GM23338 (cell line): ENCODE results near the gene FHIT. TPM values are rescaled to one million over a fixed set of nuclear protein-coding genes. Genes with fewer than 3 reads are reported as not detected.

Experiments used
- ATAC-seq: fragments of 200-7000 bp; cut with Tn5 transposase; 3 replicates; pipeline ENCODE4 v1.9.1; 2020
- DNase-seq: peaks from one replicate; pipeline ENCODE4 v3.0.0-alpha.2; 2015; ENCODE audit warnings: low spot score
- H2AFZ ChIP-seq: fragments of 200-600 bp; sonication (generic); 2 replicates; pipeline ENCODE4 v1.8.0; 2016; ENCODE audit warnings: antibody characterized with exemption, mild to moderate bottlenecking, moderate library complexity
- H3F3A ChIP-seq: fragments of 200-600 bp; sonication (generic); replicated peaks from 2 replicates; pipeline ENCODE4 v1.8.0; 2017; ENCODE audit warnings: antibody characterized with exemption, mixed run types, low read depth
- H3K27ac ChIP-seq: fragments of 200-600 bp; sonication (generic); 2 replicates; pipeline ENCODE4 v1.6.1; 2016; ENCODE audit warnings: low read depth
- H3K27me3 ChIP-seq: fragments of 200-600 bp; sonication (generic); 2 replicates; pipeline ENCODE4 v1.8.0; 2016; ENCODE audit warnings: mild to moderate bottlenecking, mixed run types, moderate library complexity; ENCODE audit not compliant: insufficient read depth
- H3K36me3 ChIP-seq: fragments of 200-600 bp; sonication (generic); 2 replicates; pipeline ENCODE4 v1.8.0; 2016; ENCODE audit warnings: mild to moderate bottlenecking; ENCODE audit not compliant: insufficient read depth
- H3K4me1 ChIP-seq: fragments of 200-600 bp; sonication (generic); 2 replicates; pipeline ENCODE4 v1.8.0; 2016; ENCODE audit warnings: mild to moderate bottlenecking, moderate library complexity; ENCODE audit not compliant: insufficient read depth
- H3K4me2 ChIP-seq: fragments of 200-600 bp; sonication (generic); 2 replicates; pipeline ENCODE4 v1.7.1; 2017; ENCODE audit warnings: mixed run types
- H3K4me3 ChIP-seq: fragments of 200-600 bp; sonication (generic); 2 replicates; pipeline ENCODE4 v1.6.1; 2016; ENCODE audit warnings: mixed run types
- H3K79me2 ChIP-seq: fragments of 200-600 bp; sonication (generic); replicated peaks from 2 replicates; pipeline ENCODE4 v1.8.0; 2017; ENCODE audit warnings: mild to moderate bottlenecking; ENCODE audit not compliant: insufficient read depth
- H3K9me2 ChIP-seq: fragments of 200-600 bp; sonication (generic); 2 replicates; pipeline ENCODE4 v1.8.0; 2017; ENCODE audit not compliant: insufficient read depth
- H4K20me1 ChIP-seq: fragments of 200-600 bp; sonication (generic); replicated peaks from 2 replicates; pipeline ENCODE4 v1.8.0; 2017; ENCODE audit warnings: mild to moderate bottlenecking; ENCODE audit not compliant: insufficient read depth
- H3K27ac Mint-ChIP-seq: 2 replicates; pipeline ENCODE4 v1.8.0; 2020; ENCODE audit warnings: inconsistent platforms, mild to moderate bottlenecking, moderate library complexity, mixed read lengths
- H3K27me3 Mint-ChIP-seq: 3 replicates; pipeline ENCODE4 v1.8.0; 2022; ENCODE audit warnings: low read depth, mild to moderate bottlenecking, moderate library complexity, mixed read lengths, inconsistent platforms; ENCODE audit not compliant: insufficient read depth, poor library complexity
- H3K36me3 Mint-ChIP-seq: 3 replicates; pipeline ENCODE4 v1.8.0; 2021; ENCODE audit warnings: low read depth, mild to moderate bottlenecking, inconsistent platforms, moderate library complexity, mixed read lengths
- H3K4me1 Mint-ChIP-seq: 3 replicates; pipeline ENCODE4 v1.8.0; 2020; ENCODE audit warnings: mild to moderate bottlenecking, inconsistent platforms, mixed read lengths
- H3K4me3 Mint-ChIP-seq: 3 replicates; pipeline ENCODE4 v1.8.0; 2021; ENCODE audit warnings: moderate library complexity, mild to moderate bottlenecking, inconsistent platforms, mixed read lengths
- H3K9me3 Mint-ChIP-seq: 3 replicates; pipeline ENCODE4 v1.8.0; 2020; ENCODE audit warnings: moderate library complexity, mild to moderate bottlenecking, inconsistent platforms, mixed read lengths
- NANOG ChIP-seq: IDR thresholded peaks from 2 replicates; pipeline ENCODE4 v1.6.1; 2016; ENCODE audit warnings: antibody characterized with exemption, borderline replicate concordance
- POLR2AphosphoS5 ChIP-seq: IDR thresholded peaks from 2 replicates; pipeline ENCODE4 v1.6.1; 2016; ENCODE audit warnings: antibody characterized with exemption, low read depth
- STAT1 ChIP-seq: IDR thresholded peaks from one replicate; pipeline ENCODE4 v1.6.1; 2016; ENCODE audit warnings: antibody characterized with exemption; ENCODE audit not compliant: unreplicated experiment
- ZNF462 ChIP-seq: fragments of 250-450 bp; sonication (Bioruptor Pico); IDR thresholded peaks from 2 replicates; pipeline ENCODE4 v1.5.0; 2020; ENCODE audit warnings: mild to moderate bottlenecking, moderate library complexity
- polyA plus RNA-seq: library from polyadenylated mRNA; unstranded; fragments of >200 nt; fragmentation: Nextera tagmentation; extraction: Ambion mirVana; gene quantifications from 2 replicates; pipeline ENCODE4 v1.2.1, GENCODE V29; 2016
- total RNA-seq: library from RNA; depleted of rRNA; stranded (reverse); fragments of >200 nt; shearing (Covaris generic); gene quantifications from 2 replicates; pipeline ENCODE4 v1.2.3, GENCODE V29; 2014

The FHIT gene
- total and polyA plus RNA-seq, 2 experiments from 2014 or later: 3.0 to 8.3 TPM

GRCh38 chr3:60497902-60498301 lies 753.4 kb downstream of the FHIT start (continued):
- TF ChIP-seq ZNF462 (CRISPR knock-in tag): no peak

- no peaks in the 10 kb centered on the region for H3K9me3 Mint-ChIP-seq
- H3K4me1 ChIP-seq: peaks cover 5% of the 10 kb centered on the region; the same call in 1 of the 2 replicates
- ATAC-seq: no peak
- no peak overlapping the region for H3K4me2 ChIP-seq
- no peak overlapping the region for H3K4me3 Mint-ChIP-seq
- H3K4me1 Mint-ChIP-seq: no peaks in the 10 kb centered on the region
- H3K27me3 Mint-ChIP-seq: no peaks in the 10 kb centered on the region
- no peak for TF ChIP-seq STAT1
- TF ChIP-seq NANOG: no peak
- no peak for TF ChIP-seq POLR2AphosphoS5
- no peak for TF ChIP-seq ZNF462 (CRISPR knock-in tag)
- no peaks in the 10 kb centered on the region for H3K9me2 ChIP-seq
- H3K27ac ChIP-seq: no peak overlapping the region
- no peaks in the 10 kb centered on the region for H3K79me2 ChIP-seq
- no peak for DNase-seq
- H4K20me1 ChIP-seq: no peaks in the 10 kb centered on the region
- H3K36me3 ChIP-seq: no peaks in the 10 kb centered on the region
- no peak overlapping the region for H2AFZ ChIP-seq
- H3K27ac Mint-ChIP-seq: no peak overlapping the region; the same call in 1 of the 2 replicates
- H3K36me3 Mint-ChIP-seq: no peaks in the 10 kb centered on the region
- H3K27me3 ChIP-seq: no peaks in the 10 kb centered on the region
- no peak overlapping the region for H3K4me3 ChIP-seq
- no peaks in the 10 kb centered on the region for H3F3A ChIP-seq
Observed at GRCh38 chr3:60490992-60491391, 760.3 kb downstream of the FHIT start.
